Measurements from ENCODE around the gene RREB1.
"Not testable (repeated sequence)": the region's sequence is repeated elsewhere in the genome, so short reads cannot be mapped to it uniquely, and the experiment has no call there.

Gene RREB1

GRCh38 chr6:7147051-7147671 lies 39.4 kb downstream of the RREB1 start:
- DNase-seq: no peak

DNA sequence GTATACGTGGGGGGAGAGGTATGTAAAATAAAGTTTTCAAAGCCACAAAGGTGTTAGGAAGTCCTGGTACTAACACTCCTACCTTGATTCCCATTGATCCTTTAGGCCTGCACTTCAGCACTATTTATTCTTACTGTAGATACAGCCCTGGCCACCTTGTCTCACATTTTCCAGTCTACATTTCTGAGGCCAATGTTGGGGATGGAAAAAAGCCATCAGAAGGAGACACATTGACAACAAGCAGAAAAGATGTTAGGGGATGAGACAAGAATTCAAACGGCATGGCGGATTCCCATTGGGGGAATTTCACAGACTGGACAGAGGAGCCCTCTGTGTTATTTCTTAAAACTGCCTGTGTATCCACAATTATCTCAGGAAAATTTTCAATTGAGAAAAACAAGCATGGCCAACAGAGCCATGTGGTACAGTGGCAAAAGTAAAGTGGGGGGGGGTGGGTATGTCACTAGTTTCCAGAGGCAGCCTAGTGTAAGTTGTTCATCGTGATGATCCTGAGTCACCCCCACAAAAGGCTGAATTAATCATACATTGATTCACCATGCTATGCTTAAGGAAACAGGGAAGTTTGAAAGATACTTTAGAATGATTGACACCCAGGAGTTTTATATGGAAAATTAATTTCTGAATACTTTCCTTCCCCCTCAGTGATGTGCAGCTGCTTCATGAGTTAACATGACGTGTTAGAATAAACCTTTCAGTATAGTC lies 40.5 kb downstream of the RREB1 start:
- DNase-seq: no peak

GRCh38 chr6:7150381-7151064 lies 42.8 kb downstream of the RREB1 start:
- DNase-seq: no peak

DNA sequence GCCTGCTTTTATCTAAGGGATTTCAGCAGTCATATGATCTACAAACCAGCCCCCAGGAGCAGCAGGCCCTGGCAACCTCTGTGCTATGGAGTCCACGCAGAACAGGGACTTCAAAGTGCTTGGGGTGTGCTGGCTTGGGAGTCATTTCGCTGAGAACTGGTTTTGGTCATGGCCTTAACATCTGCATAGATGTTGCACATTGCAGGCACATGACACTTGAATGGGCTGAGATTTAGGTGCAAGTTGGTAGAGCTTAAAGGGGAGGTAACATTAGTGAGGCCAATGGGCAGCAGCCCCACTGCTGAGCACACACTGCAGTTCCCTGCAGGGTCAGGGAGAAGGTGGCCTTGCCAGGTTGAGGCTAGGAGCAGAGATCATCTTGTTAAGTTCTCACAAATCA lies 43.6 kb downstream of the RREB1 start:
- no peak for DNase-seq

DNA sequence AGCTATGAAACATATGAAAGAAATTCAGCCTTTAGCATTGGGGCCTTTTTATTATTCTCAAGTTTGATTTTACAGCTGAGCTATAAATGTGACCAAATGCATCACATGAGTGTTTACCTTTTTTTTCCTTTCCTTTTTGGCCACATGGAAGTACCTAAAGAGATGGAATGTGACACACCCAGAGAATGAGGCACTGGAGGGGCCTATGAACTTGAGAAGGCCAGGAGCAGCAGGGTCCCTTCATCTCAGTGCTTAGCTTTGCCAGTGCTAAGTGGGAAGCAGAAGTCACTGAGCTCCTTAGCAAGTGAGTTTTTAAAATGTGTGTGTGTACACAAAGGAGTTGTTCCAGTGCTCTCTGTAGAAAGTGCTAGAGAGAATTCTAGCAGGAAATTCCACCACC lies 44.7 kb downstream of the RREB1 start:
- DNase-seq: no peak

GRCh38 chr6:7153789-7154188 lies 46.0 kb downstream of the RREB1 start:
- DNase-seq: peak; percentile 34

- no peak for DNase-seq
Observed at GRCh38 chr6:7154341-7155139, 46.8 kb downstream of the RREB1 start.

GRCh38 chr6:7155871-7156579 lies 48.3 kb downstream of the RREB1 start:
- no peak for DNase-seq

- no peak for DNase-seq
Observed at GRCh38 chr6:7156643-7157278, 49.0 kb downstream of the RREB1 start.

DNA sequence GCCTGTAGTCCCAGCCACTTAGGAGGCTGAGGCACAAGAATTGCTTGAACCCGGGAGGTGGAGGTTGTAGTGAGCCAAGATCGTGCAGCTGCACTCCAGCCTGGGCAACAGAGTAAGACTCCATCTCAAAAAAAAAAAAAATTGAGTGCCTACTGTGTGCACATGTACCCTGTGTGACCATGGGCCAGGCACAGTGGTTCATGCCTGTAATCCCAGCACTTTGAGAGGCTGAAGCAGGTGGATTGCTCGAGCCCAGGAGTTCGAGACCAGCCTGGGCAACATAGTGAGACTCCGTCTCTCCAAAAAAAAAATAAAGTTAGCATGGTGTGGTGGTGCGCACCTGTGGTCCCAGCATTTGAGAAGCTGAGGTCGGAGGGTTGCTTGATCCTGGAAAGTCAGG lies 49.5 kb downstream of the RREB1 start:
- not testable (repeated sequence) for DNase-seq

DNA sequence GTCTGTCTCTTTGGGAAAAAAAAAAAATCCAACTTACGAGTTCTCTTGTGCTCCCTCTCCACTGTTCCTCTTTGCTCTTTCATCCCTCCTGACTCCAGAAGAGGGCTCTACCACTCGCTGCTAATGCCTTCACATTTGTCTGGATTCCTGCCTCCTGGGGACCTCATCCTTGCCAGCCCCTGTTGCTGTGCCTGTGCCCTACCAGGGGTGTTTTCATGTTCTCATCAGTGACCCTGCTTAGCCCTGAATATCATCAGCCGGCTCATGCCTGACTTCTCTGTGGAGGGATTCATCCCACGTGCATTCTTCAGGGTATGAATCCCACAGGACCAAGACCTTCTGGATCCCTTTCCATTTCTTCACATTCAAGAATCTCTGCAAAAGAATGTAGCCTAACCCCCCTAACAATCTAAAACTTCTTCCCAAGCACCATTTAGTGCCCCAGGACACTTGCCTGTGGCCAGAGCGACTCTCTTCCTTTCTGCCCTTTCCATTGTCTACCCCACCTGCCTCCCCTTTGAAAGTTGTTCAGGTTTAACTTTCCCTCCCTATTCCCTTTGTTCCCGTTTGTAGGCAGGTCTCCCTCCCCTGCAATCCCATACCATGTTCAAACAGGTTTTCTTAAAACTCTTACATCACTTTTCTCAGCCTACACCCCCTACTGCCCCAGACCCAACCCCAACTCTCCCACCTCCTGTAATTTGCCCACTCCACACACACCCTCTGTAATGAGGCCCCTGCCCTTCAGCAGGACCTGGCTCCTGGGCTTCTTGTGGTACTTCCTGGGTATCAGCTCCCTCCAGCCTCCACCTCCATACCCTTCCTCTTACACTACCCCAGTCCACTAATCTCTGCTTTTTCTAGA lies 50.2 kb downstream of the RREB1 start:
- no peak for DNase-seq

DNA sequence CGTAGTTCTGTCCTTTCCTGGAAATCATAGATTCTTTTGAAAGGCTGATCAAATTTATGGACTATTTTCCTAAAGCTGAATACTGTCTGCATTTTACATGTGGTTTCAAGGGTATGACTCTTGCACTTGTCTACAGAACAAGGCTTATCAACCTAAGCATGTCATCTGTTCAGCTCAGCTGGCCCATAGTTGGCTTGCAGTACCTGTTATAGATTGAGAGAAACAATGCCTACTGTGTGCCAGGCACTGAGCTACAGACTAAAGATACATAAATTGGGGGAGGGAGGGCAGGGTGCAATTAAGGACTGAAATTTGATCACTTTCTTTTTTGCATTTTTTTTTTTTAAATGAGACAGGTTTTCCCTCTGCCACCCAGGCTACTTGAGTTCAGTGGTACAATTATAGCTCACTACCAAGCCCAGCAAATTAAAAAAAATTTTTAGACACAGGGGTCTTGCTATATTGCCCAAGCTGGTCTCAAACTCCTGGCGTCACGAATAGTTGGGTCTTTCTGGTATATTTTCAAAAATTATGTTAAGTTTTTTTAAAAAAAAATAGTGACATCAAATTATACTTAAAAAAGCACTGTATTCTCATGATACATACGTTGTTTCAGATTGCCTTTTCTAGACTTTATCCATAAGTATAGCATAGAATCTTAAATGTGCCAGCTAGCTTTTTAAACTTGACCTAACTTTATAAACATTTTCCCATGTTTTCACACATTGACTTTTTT lies 52.2 kb downstream of the RREB1 start:
- DNase-seq: no peak

DNA sequence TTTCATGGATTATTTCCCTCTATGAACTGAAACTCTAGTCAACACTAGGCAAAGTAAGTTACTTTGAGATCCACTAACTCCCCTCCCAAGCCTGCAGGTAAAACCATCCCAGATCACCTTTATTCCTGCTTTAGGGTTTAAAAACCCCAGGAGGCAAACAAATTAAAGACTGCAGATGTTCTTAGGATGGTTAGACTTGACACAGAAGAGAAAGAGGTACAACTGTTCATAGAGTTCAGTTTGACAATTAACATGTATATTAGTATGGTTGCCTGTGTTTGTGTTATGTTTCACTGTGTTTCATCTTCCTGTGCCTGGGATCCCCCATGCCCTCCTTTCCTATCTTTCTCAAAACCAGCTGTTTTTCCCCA lies 53.5 kb downstream of the RREB1 start:
- no peak for DNase-seq

DNA sequence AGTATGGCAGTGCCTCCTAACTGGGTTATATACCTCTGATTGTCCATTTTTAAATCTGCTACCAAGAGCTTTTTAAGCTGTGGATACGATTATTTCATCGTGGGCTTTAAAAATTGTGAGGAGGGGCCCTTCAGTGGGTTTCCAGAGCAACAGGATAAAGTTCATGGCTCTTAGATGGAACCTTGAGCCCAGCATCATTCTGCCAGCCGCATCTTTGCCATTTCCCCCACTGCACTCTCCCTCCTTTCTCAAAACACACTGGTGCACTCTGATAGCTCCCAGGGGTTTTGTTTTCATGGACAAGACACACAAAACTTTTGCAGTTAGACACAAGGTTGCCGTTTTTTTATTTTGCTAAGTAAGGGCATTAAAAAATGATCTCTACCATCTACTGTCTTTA lies 54.1 kb downstream of the RREB1 start:
- DNase-seq: no peak

- DNase-seq: no peak
Observed at GRCh38 chr6:7163661-7164071, 55.9 kb downstream of the RREB1 start.

DNA sequence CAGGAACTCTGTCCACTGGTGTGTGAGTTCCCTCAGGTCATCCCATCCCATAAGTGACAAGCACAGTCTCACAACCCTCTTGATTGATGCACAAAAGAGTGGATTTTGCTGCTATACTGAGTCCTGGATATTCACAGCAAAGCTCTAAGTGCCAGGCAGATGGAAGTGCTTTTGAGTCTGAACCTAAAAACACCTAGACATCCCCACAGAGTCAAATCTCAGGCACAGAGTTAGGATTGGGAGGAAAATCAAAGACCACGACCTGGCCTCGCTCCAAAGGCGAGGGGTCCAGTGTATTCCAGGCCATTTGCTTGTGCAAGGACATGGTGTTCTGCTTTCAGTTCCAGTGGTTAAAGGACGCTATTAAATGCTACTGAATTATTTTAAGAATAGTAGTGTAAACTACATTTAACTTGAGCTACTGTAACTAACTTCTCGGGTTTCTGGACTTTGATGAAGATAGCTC lies 56.8 kb downstream of the RREB1 start:
- no peak for DNase-seq

GRCh38 chr6:7165002-7165889 lies 57.5 kb downstream of the RREB1 start:
- DNase-seq: no peak

- DNase-seq: no peak
Observed at GRCh38 chr6:7165890-7166267, 58.1 kb downstream of the RREB1 start.
